IPS-NIHi7 (cell line): ENCODE results near the gene PITRM1.

Experiments
- DNase-seq: peaks from one replicate; pipeline ENCODE4 v3.0.0; 2012; ENCODE audit warnings: mixed read lengths; ENCODE audit errors: extremely low spot score

The PITRM1 gene

GRCh38 chr10:3141351-3142005 is 31.1 kb downstream of the PITRM1 start:
- no peak for DNase-seq

GRCh38 chr10:3140280-3140679 is 32.3 kb downstream of the PITRM1 start:
- DNase-seq = no peak

GRCh38 chr10:3139216-3139910 is 33.2 kb downstream of the PITRM1 start:
- no peak for DNase-seq

- no peak for DNase-seq
Measured at GRCh38 chr10:3137958-3138726, 34.4 kb downstream of the PITRM1 start.

GRCh38 chr10:3136763-3137611 is 35.6 kb downstream of the PITRM1 start:
- no peak for DNase-seq

- DNase-seq = no peak
Measured at GRCh38 chr10:3136336-3136735, 36.2 kb downstream of the PITRM1 start.

- no peak for DNase-seq
Measured at GRCh38 chr10:3135006-3135405, 37.6 kb downstream of the PITRM1 start.

GRCh38 chr10:3133948-3134347 is 38.6 kb downstream of the PITRM1 start:
- no peak for DNase-seq

- no peak for DNase-seq
Measured at GRCh38 chr10:3132036-3133025, 40.3 kb downstream of the PITRM1 start.

- no peak for DNase-seq
Measured at GRCh38 chr10:3131098-3131497, 41.5 kb downstream of the PITRM1 start.

- no peak for DNase-seq
Measured at GRCh38 chr10:3129581-3130340, 42.8 kb downstream of the PITRM1 start.

- DNase-seq = no peak
Measured at GRCh38 chr10:3128379-3129130, 44.0 kb downstream of the PITRM1 start.

GRCh38 chr10:3127921-3128320 is 44.7 kb downstream of the PITRM1 start:
- no peak for DNase-seq

GRCh38 chr10:3126741-3127346 is 45.7 kb downstream of the PITRM1 start:
- no peak for DNase-seq

- no peak for DNase-seq
Measured at GRCh38 chr10:3126249-3126648, 46.3 kb downstream of the PITRM1 start.

- DNase-seq = no peak
Measured at GRCh38 chr10:3125527-3126170, 46.9 kb downstream of the PITRM1 start.

- no peak for DNase-seq
Measured at GRCh38 chr10:3124412-3125175, 48.0 kb downstream of the PITRM1 start.
